ENCODE results near the gene DCAF11.

Gene DCAF11

GRCh38 chr14:24162093-24162492, 47.5 kb downstream of the DCAF11 start:
- DNase-seq, result no peak

GRCh38 chr14:24164518-24164991, 50.0 kb downstream of the DCAF11 start:
- no peak for DNase-seq

GRCh38 chr14:24165785-24166184, 51.2 kb downstream of the DCAF11 start:
- DNase-seq, result no peak

GRCh38 chr14:24167469-24168114, 53.0 kb downstream of the DCAF11 start:
- DNase-seq, result no peak

GRCh38 chr14:24171422-24172260, 57.1 kb downstream of the DCAF11 start, which contains the start of gene REC8:
TSS of gene REC8 (plus strand) at chr14:24172080. CDS start at chr14:24172553, 473 bp downstream.
- DNase-seq, result peak; percentile 96

- no peak for DNase-seq
These were observed 57.8 kb downstream of the DCAF11 start for GRCh38 chr14:24172261-24172860.

GRCh38 chr14:24172871-24173281, 58.3 kb downstream of the DCAF11 start:
- DNase-seq, result no peak
